ENCODE measurements around the gene ELF5. TPM values are rescaled to one million over a fixed set of nuclear protein-coding genes. Genes with fewer than 3 reads are reported as not detected.

Gene ELF5
- total and polyA plus RNA-seq, 2 of the 13 experiments (the other 11 are each of a cell fraction or from before 2014, with no cell fraction given) = 0.51 to 2.6 TPM

- TF ChIP-seq KIAA2018 (CRISPR knock-in tag; IDR thresholded peaks at IDR 0.05; ENCODE audit: borderline replicate concordance) (0 out of 2 replicates have a peak, but pooled peaks have one; percentile 16), ZNF264 (CRISPR knock-in tag; IDR thresholded peaks at IDR 0.05) (0 out of 2 replicates have a peak, but pooled peaks have one; percentile 10), MLLT10 (CRISPR knock-in tag; IDR thresholded peaks at IDR 0.05) (no peak), MEF2D (CRISPR knock-in tag; IDR thresholded peaks at IDR 0.05) (peak; percentile 86; the same call in 1 of the 2 replicates), ZNF143 (CRISPR knock-in tag; IDR thresholded peaks at IDR 0.05) (no peak), AKNA (CRISPR knock-in tag; IDR thresholded peaks at IDR 0.05; ENCODE audit: borderline replicate concordance) (no peak), HMG20B (CRISPR knock-in tag; conservative IDR thresholded peaks at IDR 0.05) (no peak), RNF219 (CRISPR knock-in tag; IDR thresholded peaks at IDR 0.05) (no peak), MED8 (CRISPR knock-in tag; IDR thresholded peaks at IDR 0.05; ENCODE audit: insufficient replicate concordance) (no peak), ZNF776 (CRISPR knock-in tag; IDR thresholded peaks at IDR 0.05) (peak; percentile 90; the same call in 1 of the 2 replicates), CBX5 (CRISPR knock-in tag; IDR thresholded peaks at IDR 0.05; ENCODE audit: borderline replicate concordance) (peak; percentile 62; the same call in 1 of the 2 replicates)
Observed at GRCh38 chr11:34438529-34439507, 74.8 kb downstream of the ELF5 start, which contains the start of gene CAT (continued).

Data from HepG2 (cell line).